ENCODE results near the gene POMC.

Gene POMC

DNA sequence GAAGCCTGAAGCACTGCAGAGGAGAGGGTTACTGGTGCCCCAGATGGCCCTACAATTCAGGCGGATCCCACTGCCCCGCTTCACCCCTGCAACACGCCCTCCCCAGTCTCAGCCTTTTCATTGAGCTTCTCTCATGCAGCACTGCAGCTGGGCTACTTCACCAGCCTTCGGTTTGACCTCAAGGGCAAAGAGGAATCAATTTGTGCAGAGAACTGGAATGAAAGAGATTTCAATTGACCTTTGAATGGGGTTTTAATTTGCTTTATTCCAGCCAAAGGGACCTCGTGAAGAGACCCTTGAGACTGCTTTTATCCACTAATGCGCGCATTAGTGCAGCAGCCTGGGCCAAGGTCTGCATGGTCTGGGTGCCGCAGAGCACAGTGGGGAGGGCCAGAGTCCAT, 8.8 kb upstream of the POMC start:
- no peak overlapping the region for H3K27ac ChIP-seq (ENCODE audit: low read length)
- H2AFZ ChIP-seq (ENCODE audit: low read depth, low read length), result no peak overlapping the region
- H3K27me3 ChIP-seq (ENCODE audit: low read depth, low read length), result peaks cover 55% of the 10 kb centered on the region
- H3K79me2 ChIP-seq (ENCODE audit: low read length), result no peaks in the 10 kb centered on the region
- H3K4me3 ChIP-seq (ENCODE audit: low read length), result no peak overlapping the region
- H3K4me1 ChIP-seq (ENCODE audit: low read length), result no peaks in the 10 kb centered on the region
- H3K4me2 ChIP-seq (ENCODE audit: low read length), result no peak overlapping the region
- H3K36me3 ChIP-seq (replicated peaks; ENCODE audit: low read depth, low read length), result no peaks in the 10 kb centered on the region
- no peak overlapping the region for H3K9ac ChIP-seq (ENCODE audit: low read length)
- H3K9me3 ChIP-seq (ENCODE audit: insufficient read depth, low read length), result no peaks in the 10 kb centered on the region
- no peaks in the 10 kb centered on the region for H4K20me1 ChIP-seq (ENCODE audit: insufficient read depth, low read length)
- TF ChIP-seq EZH2phosphoT487 (IDR thresholded peaks at IDR 0.05; ENCODE audit: low read depth), result no peak
- TF ChIP-seq, protein P1, sequence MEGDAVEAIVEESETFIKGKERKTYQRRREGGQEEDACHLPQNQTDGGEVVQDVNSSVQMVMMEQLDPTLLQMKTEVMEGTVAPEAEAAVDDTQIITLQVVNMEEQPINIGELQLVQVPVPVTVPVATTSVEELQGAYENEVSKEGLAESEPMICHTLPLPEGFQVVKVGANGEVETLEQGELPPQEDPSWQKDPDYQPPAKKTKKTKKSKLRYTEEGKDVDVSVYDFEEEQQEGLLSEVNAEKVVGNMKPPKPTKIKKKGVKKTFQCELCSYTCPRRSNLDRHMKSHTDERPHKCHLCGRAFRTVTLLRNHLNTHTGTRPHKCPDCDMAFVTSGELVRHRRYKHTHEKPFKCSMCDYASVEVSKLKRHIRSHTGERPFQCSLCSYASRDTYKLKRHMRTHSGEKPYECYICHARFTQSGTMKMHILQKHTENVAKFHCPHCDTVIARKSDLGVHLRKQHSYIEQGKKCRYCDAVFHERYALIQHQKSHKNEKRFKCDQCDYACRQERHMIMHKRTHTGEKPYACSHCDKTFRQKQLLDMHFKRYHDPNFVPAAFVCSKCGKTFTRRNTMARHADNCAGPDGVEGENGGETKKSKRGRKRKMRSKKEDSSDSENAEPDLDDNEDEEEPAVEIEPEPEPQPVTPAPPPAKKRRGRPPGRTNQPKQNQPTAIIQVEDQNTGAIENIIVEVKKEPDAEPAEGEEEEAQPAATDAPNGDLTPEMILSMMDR (IDR thresholded peaks at IDR 0.05; ENCODE audit: low read depth, low read length), result no peak

DNA sequence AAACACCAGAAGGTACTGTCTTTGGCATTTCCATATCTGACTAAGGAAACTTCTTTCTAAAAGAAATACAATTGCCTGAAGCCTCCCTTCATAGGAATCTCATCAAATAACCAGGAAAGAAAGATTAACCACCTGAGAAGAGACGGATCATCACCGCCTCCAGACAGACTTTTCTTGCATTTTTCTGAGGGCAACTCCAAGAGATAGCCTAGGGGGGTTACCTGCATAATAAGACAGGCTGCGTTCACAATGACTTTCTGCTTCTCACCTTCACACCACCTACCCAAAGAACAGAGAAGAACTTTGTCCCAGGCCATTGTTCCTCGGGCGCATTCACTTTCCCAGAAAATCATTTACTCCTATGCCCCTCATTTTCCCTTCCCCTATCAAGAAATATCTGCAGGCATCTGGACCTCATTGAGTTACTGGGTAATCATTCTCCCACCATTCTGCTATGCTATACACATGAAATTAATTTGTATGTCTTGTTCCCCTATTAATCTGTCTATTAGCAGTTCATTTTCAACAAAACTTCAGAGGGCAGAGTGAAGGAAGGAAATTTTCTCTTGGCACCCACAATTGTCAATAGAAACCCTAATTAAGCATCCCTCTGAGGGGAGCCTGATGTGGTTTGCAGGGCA, 8.3 kb upstream of the POMC start:
- Histone ChIP-seq H3K27me3 (ENCODE audit: low read depth, low read length) (peaks cover 53% of the 10 kb centered on the region), H4K20me1 (ENCODE audit: insufficient read depth, low read length) (no peaks in the 10 kb centered on the region), H2AFZ (ENCODE audit: low read depth, low read length) (no peak overlapping the region), H3K4me2 (ENCODE audit: low read length) (no peak overlapping the region), H3K9ac (ENCODE audit: low read length) (no peak overlapping the region), H3K36me3 (replicated peaks; ENCODE audit: low read depth, low read length) (no peaks in the 10 kb centered on the region), H3K4me3 (ENCODE audit: low read length) (no peak overlapping the region), H3K27ac (ENCODE audit: low read length) (no peak overlapping the region), H3K79me2 (ENCODE audit: low read length) (no peaks in the 10 kb centered on the region), H3K4me1 (ENCODE audit: low read length) (no peaks in the 10 kb centered on the region), H3K9me3 (ENCODE audit: insufficient read depth, low read length) (no peaks in the 10 kb centered on the region)
- no peak for TF ChIP-seq EZH2phosphoT487 (IDR thresholded peaks at IDR 0.05; ENCODE audit: low read depth)
- TF ChIP-seq, protein P1 (IDR thresholded peaks at IDR 0.05; ENCODE audit: low read depth, low read length), result no peak

DNA sequence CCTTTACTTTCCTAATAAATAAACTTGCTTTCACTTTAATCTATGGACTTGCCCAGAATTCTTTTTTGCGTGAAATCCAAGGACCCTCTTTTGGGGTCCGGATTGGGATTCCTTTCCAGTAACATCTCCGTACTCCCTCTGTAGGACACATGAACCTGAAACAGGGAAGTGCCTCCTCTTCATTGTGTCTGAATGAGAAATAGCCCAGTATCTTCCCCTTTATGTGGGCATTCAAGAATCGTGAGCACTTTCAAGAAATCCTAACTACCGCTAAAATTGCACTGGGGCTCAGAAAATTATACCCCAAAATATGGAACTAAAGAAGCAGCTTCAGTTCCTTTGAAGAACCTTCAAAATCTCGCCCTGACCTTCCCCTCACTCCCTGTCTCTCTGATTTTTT, 7.8 kb upstream of the POMC start:
- Histone ChIP-seq H4K20me1 (ENCODE audit: insufficient read depth, low read length) (no peaks in the 10 kb centered on the region), H3K9me3 (ENCODE audit: insufficient read depth, low read length) (no peaks in the 10 kb centered on the region), H3K27ac (ENCODE audit: low read length) (no peak overlapping the region), H2AFZ (ENCODE audit: low read depth, low read length) (no peak overlapping the region), H3K79me2 (ENCODE audit: low read length) (no peaks in the 10 kb centered on the region), H3K4me3 (ENCODE audit: low read length) (no peak overlapping the region), H3K9ac (ENCODE audit: low read length) (no peak overlapping the region), H3K27me3 (ENCODE audit: low read depth, low read length) (peaks cover 52% of the 10 kb centered on the region), H3K36me3 (replicated peaks; ENCODE audit: low read depth, low read length) (no peaks in the 10 kb centered on the region), H3K4me1 (ENCODE audit: low read length) (no peaks in the 10 kb centered on the region), H3K4me2 (ENCODE audit: low read length) (no peak overlapping the region)
- TF ChIP-seq, protein P1 (IDR thresholded peaks at IDR 0.05; ENCODE audit: low read depth, low read length), result no peak
- no peak for TF ChIP-seq EZH2phosphoT487 (IDR thresholded peaks at IDR 0.05; ENCODE audit: low read depth)

DNA sequence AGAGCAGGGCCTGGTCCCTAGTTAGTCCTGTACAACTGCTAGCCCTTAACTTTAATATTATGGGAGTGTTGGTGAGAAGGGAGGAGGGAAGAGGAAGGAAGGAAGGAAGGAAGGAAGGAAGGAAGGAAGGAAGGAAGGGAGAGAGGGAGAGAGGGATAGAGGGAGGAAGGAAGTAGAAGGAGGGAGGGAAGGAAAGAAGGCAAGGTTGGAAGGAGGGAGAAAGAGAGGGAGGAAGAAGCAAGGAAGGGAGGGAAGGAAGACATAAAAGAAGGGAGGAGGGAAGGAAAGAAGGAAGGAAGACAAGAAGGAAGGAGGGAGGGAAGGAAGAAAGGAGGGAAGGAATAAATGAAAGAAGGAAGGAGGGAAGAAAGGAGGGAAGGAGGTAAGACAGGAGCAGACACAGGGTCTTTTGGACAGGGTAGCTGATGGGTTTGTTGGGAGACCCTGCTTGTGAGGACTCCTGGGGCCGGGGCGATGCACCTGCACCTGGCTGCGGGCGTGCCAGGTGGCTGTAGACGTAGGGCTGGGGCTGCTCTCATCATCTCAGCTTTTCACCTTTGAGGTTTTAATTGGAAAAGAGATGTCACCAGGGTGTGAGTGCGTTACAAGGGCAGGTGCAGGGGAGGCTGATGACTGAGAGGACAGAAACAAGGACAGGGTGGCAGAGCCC, 5.9 kb upstream of the POMC start:
- H4K20me1 ChIP-seq (ENCODE audit: insufficient read depth, low read length), result no peaks in the 10 kb centered on the region
- H3K4me2 ChIP-seq (ENCODE audit: low read length), result no peak overlapping the region
- H3K27ac ChIP-seq (ENCODE audit: low read length), result no peak overlapping the region
- no peaks in the 10 kb centered on the region for H3K36me3 ChIP-seq (replicated peaks; ENCODE audit: low read depth, low read length)
- no peaks in the 10 kb centered on the region for H3K4me1 ChIP-seq (ENCODE audit: low read length)
- H3K4me3 ChIP-seq (ENCODE audit: low read length), result no peak overlapping the region
- no peak overlapping the region for H3K9ac ChIP-seq (ENCODE audit: low read length)
- H3K27me3 ChIP-seq (ENCODE audit: low read depth, low read length), result peaks cover 54% of the 10 kb centered on the region
- no peak overlapping the region for H2AFZ ChIP-seq (ENCODE audit: low read depth, low read length)
- TF ChIP-seq, protein P1 (IDR thresholded peaks at IDR 0.05; ENCODE audit: low read depth, low read length), result no peak
- no peak for TF ChIP-seq EZH2phosphoT487 (IDR thresholded peaks at IDR 0.05; ENCODE audit: low read depth)
- H3K79me2 ChIP-seq (ENCODE audit: low read length), result no peaks in the 10 kb centered on the region
- H3K9me3 ChIP-seq (ENCODE audit: insufficient read depth, low read length), result no peaks in the 10 kb centered on the region
